Panc1 (cell line): Measurements from ENCODE around the gene SEC31A. TPM values are rescaled to one million over a fixed set of nuclear protein-coding genes. Genes with fewer than 3 reads are reported as not detected.

Source experiments
- ATAC-seq: fragments of 200-7000 bp; cut with Tn5 transposase; 2 replicates; pipeline ENCODE4 v1.9.1; 2020; ENCODE audit warnings: mild to moderate bottlenecking, moderate library complexity
- BruUV-seq: library from RNA; stranded (reverse); fragments of 400-500 nt; replicated peaks from 2 replicates; lab custom pipeline; 2021; lab: Mats Ljungman, UMichigan
- CTCF ChIA-PET: fragments of 300-600 bp; sonication (Branson Sonifier 250); formaldehyde crosslinking; loops from one replicate; lab custom pipeline; 2022; ENCODE audit warnings: antibody characterized with exemption; lab: Charles Lee
- POLR2A ChIA-PET: fragments of 300-600 bp; sonication (Branson Sonifier 250); formaldehyde crosslinking; loops from one replicate; lab custom pipeline; 2022; ENCODE audit warnings: antibody characterized with exemption; lab: Charles Lee
- DNase-seq: peaks from one replicate; pipeline ENCODE4 v3.0.0-alpha.2; 2010; ENCODE audit warnings: low read depth, low spot score
- H3K27ac ChIP-seq: 2 replicates; pipeline ENCODE4 v1.5.1; 2011; ENCODE audit warnings: mild to moderate bottlenecking, low read length, inconsistent platforms
- H3K27me3 ChIP-seq: fragments of 200-500 bp; sonication (Bioruptor generic); 2 replicates; pipeline ENCODE4 v1.6.0; 2014; ENCODE audit warnings: low read length, inconsistent platforms; ENCODE audit not compliant: control insufficient read depth, insufficient read depth
- H3K36me3 ChIP-seq: fragments of 200-500 bp; sonication (Bioruptor generic); 2 replicates; pipeline ENCODE4 v1.5.1; 2014; ENCODE audit warnings: inconsistent platforms, mild to moderate bottlenecking, low read length, moderate library complexity; ENCODE audit not compliant: control insufficient read depth, insufficient read depth
- H3K4me1 ChIP-seq: 2 replicates; pipeline ENCODE4 v1.5.1; 2011; ENCODE audit warnings: inconsistent platforms, mild to moderate bottlenecking, low read length, moderate library complexity; ENCODE audit not compliant: control insufficient read depth, insufficient read depth
- H3K4me3 ChIP-seq, 2 experiments: 2 replicates each; pipeline ENCODE4 v1.5.1; 2011 to 2012; ENCODE audit warnings: low read depth in 2 of 2, low read length in 2 of 2, mild to moderate bottlenecking in 2 of 2, inconsistent platforms in 1 of 2, moderate library complexity in 1 of 2
- H3K9me3 ChIP-seq: fragments of 200-500 bp; sonication (Bioruptor generic); 2 replicates; pipeline ENCODE4 v1.5.1; 2014; ENCODE audit warnings: low read depth, mild to moderate bottlenecking, inconsistent platforms, low read length, moderate library complexity; ENCODE audit not compliant: control insufficient read depth, insufficient read depth
- POLR2AphosphoS5 ChIP-seq: IDR thresholded peaks from 2 replicates; pipeline ENCODE4 v1.6.1; 2012; ENCODE audit warnings: mild to moderate bottlenecking, low read depth, low read length, moderate library complexity
- SIN3A ChIP-seq: IDR thresholded peaks from 2 replicates; pipeline ENCODE4 v1.6.1; 2012; ENCODE audit warnings: low read depth, mild to moderate bottlenecking, low read length, moderate library complexity, borderline replicate concordance; ENCODE audit not compliant: insufficient read depth
- TCF7L2 ChIP-seq: IDR thresholded peaks from 2 replicates; pipeline ENCODE4 v1.6.1; 2011; ENCODE audit warnings: mild to moderate bottlenecking, low read depth, low read length, inconsistent platforms
- in situ Hi-C: cut with HindIII; loops from 2 replicates; pipeline ENCODE4 v1.10.0; 2016; ENCODE audit warnings: low sequenced_read_pairs, low pct_unique_long_range_greater_than_20kb
- intact Hi-C: fragments of 100-400 bp; cut with micrococcal nuclease; formaldehyde crosslinking; loops from one replicate; pipeline ENCODE4 v1.10.0; 2022; ENCODE audit not compliant: unreplicated experiment
- total RNA-seq: library from RNA; stranded (reverse); gene quantifications from one replicate; pipeline ENCODE4 v1.2.1, GENCODE V29; 2021; ENCODE audit not compliant: unreplicated experiment
- TF ChIP-seq, protein P1 (sequence below), 2 experiments: IDR thresholded peaks; 2 replicates each; pipeline ENCODE4 v1.6.1; 2011 to 2012; ENCODE audit warnings: low read depth in 2 of 2, control low read depth in 1 of 2, low read length in 1 of 2, mild to moderate bottlenecking in 1 of 2, moderate library complexity in 1 of 2; ENCODE audit not compliant: insufficient read depth in 1 of 2
- TF ChIP-seq, protein P2 (sequence below): fragments of 450-650 bp; IDR thresholded peaks from 2 replicates; pipeline ENCODE4 v1.5.1; 2017; ENCODE audit warnings: mild to moderate bottlenecking

The SEC31A gene
- total RNA-seq, 1 experiment from 2014 or later = 107 TPM

DNA sequence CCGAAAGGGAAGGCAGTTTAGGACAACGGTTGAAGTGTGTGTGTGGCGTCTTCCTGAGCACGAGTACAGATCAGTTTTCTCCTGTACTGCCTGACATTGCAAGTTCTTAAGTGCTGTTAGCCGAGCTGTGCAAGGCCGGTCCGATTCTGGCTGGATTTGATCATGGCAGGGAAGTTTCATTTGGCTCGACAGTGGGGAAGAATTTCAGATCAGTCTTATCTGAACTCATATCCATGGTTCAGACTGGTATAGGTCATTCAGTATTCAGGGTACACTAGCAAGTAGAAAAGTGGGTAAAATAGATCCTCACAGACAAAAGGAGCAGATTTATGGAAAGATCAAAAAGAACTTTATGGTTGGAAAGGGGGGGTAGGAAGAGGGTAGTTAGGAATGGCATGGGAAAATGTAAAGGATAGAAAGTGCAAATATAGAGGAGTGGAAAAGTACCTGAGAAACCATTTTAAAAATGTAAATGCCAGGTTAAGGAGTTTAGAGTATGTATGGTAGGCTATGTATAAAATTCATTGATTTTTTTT is 10.3 kb upstream of the SEC31A start:
- no peak for DNase-seq
- H3K36me3 ChIP-seq = peaks cover 8% of the 10 kb centered on the region
- no peak for ATAC-seq
- ChIA-PET CTCF (no interaction called here), POLR2A (interaction anchor here (1.0 kb wide), 1 partner anchor 14 kb away, joined by 3 read pairs; no protein-coding TSS in a partner anchor)
- H3K4me1 ChIP-seq = peaks cover 9% of the 10 kb centered on the region
- intact Hi-C loops = no loop called here
- in situ Hi-C loops = no loop called here
- H3K27ac ChIP-seq = peak overlapping the region; percentile 97
- H3K4me3 ChIP-seq = peak overlapping the region; percentile 95
- TF ChIP-seq, protein P1, sequence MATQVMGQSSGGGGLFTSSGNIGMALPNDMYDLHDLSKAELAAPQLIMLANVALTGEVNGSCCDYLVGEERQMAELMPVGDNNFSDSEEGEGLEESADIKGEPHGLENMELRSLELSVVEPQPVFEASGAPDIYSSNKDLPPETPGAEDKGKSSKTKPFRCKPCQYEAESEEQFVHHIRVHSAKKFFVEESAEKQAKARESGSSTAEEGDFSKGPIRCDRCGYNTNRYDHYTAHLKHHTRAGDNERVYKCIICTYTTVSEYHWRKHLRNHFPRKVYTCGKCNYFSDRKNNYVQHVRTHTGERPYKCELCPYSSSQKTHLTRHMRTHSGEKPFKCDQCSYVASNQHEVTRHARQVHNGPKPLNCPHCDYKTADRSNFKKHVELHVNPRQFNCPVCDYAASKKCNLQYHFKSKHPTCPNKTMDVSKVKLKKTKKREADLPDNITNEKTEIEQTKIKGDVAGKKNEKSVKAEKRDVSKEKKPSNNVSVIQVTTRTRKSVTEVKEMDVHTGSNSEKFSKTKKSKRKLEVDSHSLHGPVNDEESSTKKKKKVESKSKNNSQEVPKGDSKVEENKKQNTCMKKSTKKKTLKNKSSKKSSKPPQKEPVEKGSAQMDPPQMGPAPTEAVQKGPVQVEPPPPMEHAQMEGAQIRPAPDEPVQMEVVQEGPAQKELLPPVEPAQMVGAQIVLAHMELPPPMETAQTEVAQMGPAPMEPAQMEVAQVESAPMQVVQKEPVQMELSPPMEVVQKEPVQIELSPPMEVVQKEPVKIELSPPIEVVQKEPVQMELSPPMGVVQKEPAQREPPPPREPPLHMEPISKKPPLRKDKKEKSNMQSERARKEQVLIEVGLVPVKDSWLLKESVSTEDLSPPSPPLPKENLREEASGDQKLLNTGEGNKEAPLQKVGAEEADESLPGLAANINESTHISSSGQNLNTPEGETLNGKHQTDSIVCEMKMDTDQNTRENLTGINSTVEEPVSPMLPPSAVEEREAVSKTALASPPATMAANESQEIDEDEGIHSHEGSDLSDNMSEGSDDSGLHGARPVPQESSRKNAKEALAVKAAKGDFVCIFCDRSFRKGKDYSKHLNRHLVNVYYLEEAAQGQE (IDR thresholded peaks at IDR 0.05; ENCODE audit: insufficient read depth in 1 of 2, low read depth in 2 of 2, low read length in 1 of 2) = no peak
- no peak for TF ChIP-seq TCF7L2
- no peak for TF ChIP-seq SIN3A
- TF ChIP-seq, protein P2, sequence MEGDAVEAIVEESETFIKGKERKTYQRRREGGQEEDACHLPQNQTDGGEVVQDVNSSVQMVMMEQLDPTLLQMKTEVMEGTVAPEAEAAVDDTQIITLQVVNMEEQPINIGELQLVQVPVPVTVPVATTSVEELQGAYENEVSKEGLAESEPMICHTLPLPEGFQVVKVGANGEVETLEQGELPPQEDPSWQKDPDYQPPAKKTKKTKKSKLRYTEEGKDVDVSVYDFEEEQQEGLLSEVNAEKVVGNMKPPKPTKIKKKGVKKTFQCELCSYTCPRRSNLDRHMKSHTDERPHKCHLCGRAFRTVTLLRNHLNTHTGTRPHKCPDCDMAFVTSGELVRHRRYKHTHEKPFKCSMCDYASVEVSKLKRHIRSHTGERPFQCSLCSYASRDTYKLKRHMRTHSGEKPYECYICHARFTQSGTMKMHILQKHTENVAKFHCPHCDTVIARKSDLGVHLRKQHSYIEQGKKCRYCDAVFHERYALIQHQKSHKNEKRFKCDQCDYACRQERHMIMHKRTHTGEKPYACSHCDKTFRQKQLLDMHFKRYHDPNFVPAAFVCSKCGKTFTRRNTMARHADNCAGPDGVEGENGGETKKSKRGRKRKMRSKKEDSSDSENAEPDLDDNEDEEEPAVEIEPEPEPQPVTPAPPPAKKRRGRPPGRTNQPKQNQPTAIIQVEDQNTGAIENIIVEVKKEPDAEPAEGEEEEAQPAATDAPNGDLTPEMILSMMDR = no peak
- TF ChIP-seq POLR2AphosphoS5 = no peak
- H3K9me3 ChIP-seq = no peaks in the 10 kb centered on the region
- BruUV-seq = no TSS peak
- H3K27me3 ChIP-seq = no peaks in the 10 kb centered on the region

DNA sequence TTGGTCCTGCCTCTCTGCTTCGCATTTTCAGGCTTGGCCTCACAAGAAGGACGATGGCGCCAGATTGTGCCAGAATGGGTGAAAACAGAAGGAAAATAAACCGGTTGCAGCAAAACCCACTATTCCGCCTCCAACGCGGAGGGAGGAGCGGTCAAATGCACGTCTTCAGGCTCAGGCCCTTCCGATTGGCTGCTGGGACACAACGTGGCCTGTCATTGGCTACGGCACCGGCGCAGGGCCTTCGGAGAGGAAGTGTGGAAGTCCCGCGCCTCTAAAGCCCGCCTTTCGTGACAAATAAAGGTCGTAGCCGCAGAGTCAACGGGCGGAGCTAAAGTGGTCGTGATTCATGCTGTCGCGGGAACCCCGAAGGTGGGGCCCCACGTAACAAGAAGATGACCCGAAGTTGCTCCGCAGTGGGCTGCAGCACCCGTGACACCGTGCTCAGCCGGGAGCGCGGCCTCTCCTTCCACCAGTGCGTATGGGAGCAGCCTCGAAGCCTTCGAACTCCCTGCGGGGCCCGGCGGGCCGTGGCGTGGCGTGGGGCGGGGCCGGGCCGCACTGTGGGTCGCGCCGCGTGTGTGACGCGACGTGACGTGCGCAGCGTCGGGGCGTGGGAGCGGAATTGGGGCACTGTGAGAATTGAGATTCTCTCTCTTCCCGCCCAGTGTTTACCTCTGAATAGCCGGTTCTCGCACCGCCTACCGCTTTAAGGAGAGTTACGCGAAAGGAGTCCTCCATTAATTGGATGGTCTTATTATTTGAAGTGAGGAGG is 9.6 kb upstream of the SEC31A start, which contains the start of gene THAP9:
Gene THAP9 (plus strand): TSS at position 325 of the 772 bp plus-strand sequence. CDS start 68 bp downstream, at position 393.
- Histone ChIP-seq H3K9me3 (no peaks in the 10 kb centered on the region), H3K27ac (peak within 1 kb of the TSS; percentile 97), H3K4me3 (peak within 1 kb of the TSS; percentile 95), H3K4me1 (peaks cover 9% of the 10 kb centered on the region), H3K36me3 (peaks cover 13% of the 10 kb centered on the region), H3K27me3 (no peaks in the 10 kb centered on the region)
- BruUV-seq = no TSS peak
- ChIA-PET POLR2A (interaction anchor here (0.6 to 1.0 kb wide), 3 partner anchors 13 to 214 kb away, joined by 3 to 4 read pairs (median 3); partner anchors contain the start of gene PLAC8), CTCF (no interaction called here)
- peak; percentile 89 for DNase-seq
- in situ Hi-C loops (no loop called here), intact Hi-C loops (no loop called here)
- peak; percentile 76 for TF ChIP-seq POLR2AphosphoS5
- TF ChIP-seq, protein P2 = no peak
- peak; percentile 97 for ATAC-seq
